HG02943 (cell line): Measurements from ENCODE around the gene CLCN1.
"Not testable (repeated sequence)": the region's sequence is repeated elsewhere in the genome, so short reads cannot be mapped to it uniquely, and the experiment has no call there.

Experiments used
- ATAC-seq: cut with Tn5 transposase; IDR thresholded peaks from one replicate; pipeline ENCODE4 v1.9.1; 2021; ENCODE audit warnings: mild to moderate bottlenecking, low read depth, moderate library complexity; ENCODE audit not compliant: unreplicated experiment

Gene CLCN1

GRCh38 chr7:143382791-143383641 is 67.1 kb downstream of the CLCN1 start:
- no peak for ATAC-seq

- ATAC-seq, result no peak
These were observed 67.7 kb downstream of the CLCN1 start for GRCh38 chr7:143383642-143383957.

- no peak for ATAC-seq
These were observed 68.2 kb downstream of the CLCN1 start for GRCh38 chr7:143384148-143384547.

GRCh38 chr7:143384661-143385631 is 69.0 kb downstream of the CLCN1 start:
- no peak for ATAC-seq

GRCh38 chr7:143385891-143386781 is 70.2 kb downstream of the CLCN1 start:
- no peak for ATAC-seq

GRCh38 chr7:143387156-143387975 is 71.5 kb downstream of the CLCN1 start:
- ATAC-seq, result no peak

GRCh38 chr7:143388051-143388450 is 72.1 kb downstream of the CLCN1 start:
- no peak for ATAC-seq

GRCh38 chr7:143388491-143389101 is 72.7 kb downstream of the CLCN1 start:
- no peak for ATAC-seq

GRCh38 chr7:143389316-143390103 is 73.6 kb downstream of the CLCN1 start:
- ATAC-seq, result no peak

- ATAC-seq, result no peak
These were observed 74.3 kb downstream of the CLCN1 start for GRCh38 chr7:143390104-143390772.

- no peak for ATAC-seq
These were observed 74.9 kb downstream of the CLCN1 start for GRCh38 chr7:143390773-143391317.

GRCh38 chr7:143391462-143392404 is 75.8 kb downstream of the CLCN1 start:
- ATAC-seq, result no peak

GRCh38 chr7:143392427-143392826 is 76.5 kb downstream of the CLCN1 start:
- ATAC-seq, result not testable (repeated sequence)

GRCh38 chr7:143392875-143393266 is 77.0 kb downstream of the CLCN1 start:
- no peak for ATAC-seq

- ATAC-seq, result no peak
These were observed 77.5 kb downstream of the CLCN1 start for GRCh38 chr7:143393267-143394041.

- no peak for ATAC-seq
These were observed 78.2 kb downstream of the CLCN1 start for GRCh38 chr7:143394068-143394467.
